GM12878 (cell line): ENCODE measurements around the gene GRIN2C. TPM values are rescaled to one million over a fixed set of nuclear protein-coding genes. Genes with fewer than 3 reads are reported as not detected.

Experiments used
- ATAC-seq: fragments of 200-7000 bp; cut with Tn5 transposase; 3 replicates; pipeline ENCODE4 v1.9.1; 2020; ENCODE audit warnings: mild to moderate bottlenecking, moderate library complexity
- BruUV-seq: library from RNA; stranded (reverse); fragments of 400-500 nt; replicated peaks from 2 replicates; lab custom pipeline; 2021; lab: Mats Ljungman, UMichigan
- CTCF ChIA-PET: fragments of 300-600 bp; sonication (Branson Sonifier 250); formaldehyde crosslinking; extraction: SDS; loops from one replicate; lab custom pipeline; 2021; ENCODE audit warnings: inconsistent platforms; lab: Yijun Ruan, JAX
- POLR2A ChIA-PET: fragments of 350-600 bp; formaldehyde crosslinking; extraction: SDS; loops from one replicate; lab custom pipeline; 2021; ENCODE audit warnings: inconsistent platforms; lab: Charles Lee
- RAD21 ChIA-PET: fragments of 300-600 bp; sonication (Branson Sonifier 250); formaldehyde crosslinking; loops from one replicate; lab custom pipeline; 2023; ENCODE audit warnings: antibody characterized with exemption; ENCODE audit not compliant: unreplicated experiment; lab: Charles Lee
- SMC1A ChIA-PET: fragments of 300-600 bp; sonication (Branson Sonifier 250); formaldehyde crosslinking; loops from one replicate; lab custom pipeline; 2023; ENCODE audit not compliant: unreplicated experiment, uncharacterized antibody; lab: Charles Lee
- DNase-seq: peaks from one replicate; pipeline ENCODE4 v3.0.0-alpha.2; 2011; ENCODE audit warnings: low read depth, low spot score
- FAIRE-seq: peaks from 3 replicates; lab custom pipeline; 2011; peaks lifted over from hg19 to GRCh38; lab: Jason Lieb, UNC
- H2AFZ ChIP-seq: 2 replicates; pipeline ENCODE4 v1.6.0; 2011; ENCODE audit warnings: low read depth, low read length, control low read depth; ENCODE audit not compliant: control insufficient read depth
- H3K27ac ChIP-seq: 2 replicates; pipeline ENCODE4 v1.5.1; 2011; ENCODE audit warnings: control low read depth; ENCODE audit not compliant: control insufficient read depth, insufficient read depth
- H3K27me3 ChIP-seq, 2 experiments: replicated peaks in 1 of 2; 2 replicates each; pipeline versions ENCODE4 v1.6.0 to v1.6.1; 2011; ENCODE audit warnings: low read length in 1 of 2; ENCODE audit not compliant: control insufficient read depth in 2 of 2, insufficient read depth in 2 of 2
- H3K36me3 ChIP-seq, 2 experiments: 2 replicates each; pipeline ENCODE4 v1.5.1; 2011; ENCODE audit warnings: low read length in 1 of 2; ENCODE audit not compliant: control insufficient read depth in 2 of 2, insufficient read depth in 2 of 2
- H3K4me1 ChIP-seq: 2 replicates; pipeline ENCODE4 v1.6.1; 2011; ENCODE audit warnings: mild to moderate bottlenecking, low read length, moderate library complexity, mixed read lengths; ENCODE audit not compliant: control insufficient read depth, insufficient read depth
- H3K4me2 ChIP-seq: 2 replicates; pipeline ENCODE4 v1.6.0; 2011; ENCODE audit warnings: control low read depth; ENCODE audit not compliant: control insufficient read depth, insufficient read depth
- H3K4me3 ChIP-seq: fragments of 200-600 bp; sonication (generic); 2 replicates; pipeline ENCODE4 v1.5.1; 2016
- H3K79me2 ChIP-seq: 2 replicates; pipeline ENCODE4 v1.6.0; 2011; ENCODE audit warnings: low read length; ENCODE audit not compliant: control insufficient read depth, insufficient read depth
- H3K9ac ChIP-seq: 2 replicates; pipeline ENCODE4 v1.8.0; 2011; ENCODE audit warnings: low read length, control low read depth, mixed read lengths; ENCODE audit not compliant: control insufficient read depth, insufficient read depth
- H3K9me3 ChIP-seq: replicated peaks from 3 replicates; pipeline ENCODE4 v1.5.1; 2011; ENCODE audit warnings: mild to moderate bottlenecking, low read length; ENCODE audit not compliant: control insufficient read depth, insufficient read depth
- H4K20me1 ChIP-seq: 2 replicates; pipeline ENCODE4 v1.6.0; 2011; ENCODE audit not compliant: control insufficient read depth, insufficient read depth
- ATF7 ChIP-seq: fragments of 450-650 bp; IDR thresholded peaks from 2 replicates; pipeline ENCODE4 v1.6.1; 2016; ENCODE audit warnings: low read depth, mild to moderate bottlenecking
- BACH1 ChIP-seq: fragments of 450-650 bp; IDR thresholded peaks from 2 replicates; pipeline ENCODE4 v1.6.1; 2017; ENCODE audit warnings: mild to moderate bottlenecking, borderline replicate concordance
- CTCF ChIP-seq, 3 experiments: IDR thresholded peaks in 2 of 3; conservative IDR thresholded peaks in 1 of 3; 2 replicates each; pipeline ENCODE4 v1.5.1; 2011; ENCODE audit warnings: low read depth in 3 of 3, low read length in 3 of 3, mild to moderate bottlenecking in 3 of 3, control low read depth in 2 of 3, moderate library complexity in 2 of 3, inconsistent platforms in 1 of 3, mixed read lengths in 1 of 3; ENCODE audit not compliant: control insufficient read depth in 2 of 3, insufficient read depth in 1 of 3; ENCODE audit errors: extremely low read depth in 1 of 3
- DPF2 ChIP-seq: fragments of 450-650 bp; IDR thresholded peaks from 2 replicates; pipeline ENCODE4 v1.6.1; 2017; ENCODE audit warnings: mild to moderate bottlenecking
- JUND ChIP-seq: IDR thresholded peaks from 2 replicates; pipeline ENCODE4 v1.6.1; 2012; ENCODE audit warnings: low read depth, mild to moderate bottlenecking, low read length, improper control_type of control experiment, moderate library complexity
- PAX5 ChIP-seq: IDR thresholded peaks from 2 replicates; pipeline ENCODE4 v1.6.1; 2011; ENCODE audit warnings: low read depth, low read length, borderline replicate concordance
- POLR2A ChIP-seq: IDR thresholded peaks from 2 replicates; pipeline ENCODE4 v1.6.1; 2011; ENCODE audit warnings: low read depth, mild to moderate bottlenecking, low read length
- RBBP5 ChIP-seq: fragments of 200-600 bp; sonication (generic); conservative IDR thresholded peaks from 2 replicates; pipeline ENCODE4 v1.6.1; 2016
- SMARCA5 ChIP-seq: fragments of 450-650 bp; IDR thresholded peaks from 2 replicates; pipeline ENCODE4 v1.6.1; 2017; ENCODE audit warnings: mild to moderate bottlenecking
- SUZ12 ChIP-seq: fragments of 200-600 bp; sonication (generic); IDR thresholded peaks from one replicate; pipeline ENCODE4 v1.6.1; 2018; ENCODE audit warnings: antibody characterized with exemption, mild to moderate bottlenecking; ENCODE audit not compliant: unreplicated experiment
- TCF7 ChIP-seq: IDR thresholded peaks from 2 replicates; pipeline ENCODE4 v1.6.1; 2014; ENCODE audit warnings: antibody characterized with exemption, borderline replicate concordance
- ZBED1 ChIP-seq: IDR thresholded peaks from 2 replicates; pipeline ENCODE4 v1.6.1; 2016; ENCODE audit warnings: borderline replicate concordance
- WGBS: methylation state at CpG from one replicate; pipeline ENCODE4 v1.1.6; 2016; ENCODE audit warnings: low lambda C conversion rate; ENCODE audit not compliant: insufficient replicate concordance, insufficient coverage; ENCODE audit errors: missing lambda C conversion rate; 5-methylcytosine and 5-hydroxymethylcytosine counted together
- in situ Hi-C: fragments of 300-500 bp; cut with MboI; formaldehyde crosslinking; loops from 9 replicates; pipeline ENCODE4 v1.14.3; 2018; ENCODE audit warnings: mixed read lengths
- intact Hi-C: fragments of 100-400 bp; cut with micrococcal nuclease; formaldehyde crosslinking; loops from one replicate; pipeline ENCODE4 v1.14.2; 2022; ENCODE audit not compliant: unreplicated experiment
- polyA plus RNA-seq, 11 experiments: library from polyadenylated mRNA; depleted of rRNA in 4 of 11; unstranded in 6 of 11; stranded (reverse) in 5 of 11; fragments of >200 nt; fragmentation: Nextera tagmentation in 4 of 11; fragmentation: Illumina TruSeq in 1 of 11; extraction: Ambion mirVana in 4 of 11; extraction: Trizol in 1 of 11; gene quantifications; 1 replicate in 1 of 11; 2 replicates in 10 of 11; pipeline versions ENCODE4 v1.2.1 to v1.2.3, GENCODE V29; 2011 to 2016; ENCODE audit warnings: inconsistent platforms in 2 of 11, missing spikeins in 2 of 11, low read depth in 1 of 11
- total RNA-seq, 4 experiments: library from RNA; depleted of rRNA in 3 of 4; stranded (reverse); fragments of >200 nt in 3 of 4; fragmentation: Illumina TruSeq in 1 of 4; extraction: Trizol in 1 of 4; gene quantifications; 2 replicates each; pipeline versions ENCODE4 v1.2.1 to v1.2.3, GENCODE V29; 2013 to 2021

The GRIN2C gene
- total and polyA plus RNA-seq, 10 of the 15 experiments (the other 5 are each of a cell fraction or from before 2014, with no cell fraction given) = 0.01 to 0.20 (median 0.11) TPM; not detected in 2

DNA sequence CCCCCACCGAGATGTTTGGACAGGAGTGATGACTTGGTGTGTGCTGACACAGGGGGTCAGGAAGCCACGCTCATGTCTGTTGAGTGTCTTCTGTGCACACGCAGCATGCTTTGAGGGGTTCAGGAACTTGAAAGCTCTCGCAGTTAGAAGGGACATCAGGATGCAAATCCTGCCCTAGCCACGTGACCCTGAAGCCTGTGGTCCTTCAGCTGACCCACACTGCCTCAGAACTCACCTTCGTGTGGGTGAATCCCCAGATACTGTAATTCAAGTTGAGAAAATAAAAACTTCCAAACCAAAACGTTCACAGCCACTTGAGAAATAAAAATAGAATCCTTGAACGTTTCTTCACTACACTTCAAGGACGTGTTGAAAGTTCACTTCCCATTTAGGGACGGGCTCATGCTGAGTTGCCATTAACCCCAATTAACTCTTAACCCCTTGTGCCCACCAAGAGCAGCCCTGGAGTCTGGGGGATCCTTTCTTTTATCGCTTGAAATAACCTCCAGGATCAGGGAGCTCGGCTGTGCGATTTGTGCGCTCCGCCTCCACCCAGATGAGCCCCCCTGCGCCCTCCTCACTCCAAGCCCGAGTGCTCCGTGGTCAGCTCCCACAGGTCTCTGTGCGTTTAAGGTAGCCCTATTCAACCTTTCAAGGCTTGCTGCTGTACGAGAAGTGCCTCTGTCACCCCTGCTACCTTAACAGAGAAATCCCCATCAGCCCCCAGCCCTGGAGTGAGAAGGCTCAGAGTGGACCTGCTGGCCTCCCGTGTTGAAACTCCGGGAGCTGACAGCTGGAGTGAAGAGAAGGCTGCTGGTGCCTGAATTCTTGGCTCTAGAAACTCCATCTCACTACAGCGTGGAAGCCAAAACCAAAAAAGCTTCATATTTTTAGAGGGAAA lies 47.3 kb downstream of the GRIN2C start:
- no peak for FAIRE-seq

More for the DNA sequence above, 47.3 kb downstream of the GRIN2C start:
- no peaks in the 10 kb centered on the region for H4K20me1 ChIP-seq
- H3K4me2 ChIP-seq = no peak overlapping the region
- ATAC-seq (no peak), DNase-seq (no peak)
- no peak for TF ChIP-seq POLR2A
- no peak for TF ChIP-seq ZBED1
- no peak for TF ChIP-seq PAX5
- no peak for TF ChIP-seq SMARCA5
- no peak for TF ChIP-seq RBBP5
- no peak for TF ChIP-seq JUND
- TF ChIP-seq BACH1 = no peak
- no peak for TF ChIP-seq CTCF (IDR thresholded peaks at IDR 0.05 in 2 of 3, conservative IDR thresholded peaks at IDR 0.05 in 1 of 3; ENCODE audit: control insufficient read depth in 2 of 3, extremely low read depth in 1 of 3, insufficient read depth in 1 of 3, low read depth in 3 of 3, low read length in 3 of 3)
- TF ChIP-seq ATF7 = no peak
- TF ChIP-seq SUZ12 = no peak
- TF ChIP-seq TCF7 = no peak
- no peak for TF ChIP-seq DPF2
- CTCF ChIA-PET = no interaction called here
- POLR2A ChIA-PET = no interaction called here
- no peak overlapping the region for H2AFZ ChIP-seq
- SMC1A ChIA-PET = interaction anchor here (0.9 kb wide), 1 partner anchor 9 kb away, joined by 3 read pairs; no protein-coding TSS in a partner anchor
- intact Hi-C loops = no loop called here
- H3K27me3 ChIP-seq = no peaks in the 10 kb centered on the region
- no TSS peak for BruUV-seq
- H3K79me2 ChIP-seq = no peaks in the 10 kb centered on the region
- H3K4me3 ChIP-seq = no peak overlapping the region
- H3K9me3 ChIP-seq = no peaks in the 10 kb centered on the region
- WGBS = 65% methylated on average over 23 of the region's 23 CpGs
- in situ Hi-C loops = no loop called here
- H3K9ac ChIP-seq = no peak overlapping the region
- no peak overlapping the region for H3K27ac ChIP-seq
- no peaks in the 10 kb centered on the region for H3K4me1 ChIP-seq
- H3K36me3 ChIP-seq = no peaks in the 10 kb centered on the region; a peak in 2 of 4 replicates
- RAD21 ChIA-PET = no interaction called here
